ENCODE measurements around the gene NFYA. TPM values are rescaled to one million over a fixed set of nuclear protein-coding genes. Genes with fewer than 3 reads are reported as not detected.

Gene NFYA
- total and polyA plus RNA-seq, 2 donors (not counting 1 experiment from before 2014, with no cell fraction given), result 23.3 to 44.3 TPM

DNA sequence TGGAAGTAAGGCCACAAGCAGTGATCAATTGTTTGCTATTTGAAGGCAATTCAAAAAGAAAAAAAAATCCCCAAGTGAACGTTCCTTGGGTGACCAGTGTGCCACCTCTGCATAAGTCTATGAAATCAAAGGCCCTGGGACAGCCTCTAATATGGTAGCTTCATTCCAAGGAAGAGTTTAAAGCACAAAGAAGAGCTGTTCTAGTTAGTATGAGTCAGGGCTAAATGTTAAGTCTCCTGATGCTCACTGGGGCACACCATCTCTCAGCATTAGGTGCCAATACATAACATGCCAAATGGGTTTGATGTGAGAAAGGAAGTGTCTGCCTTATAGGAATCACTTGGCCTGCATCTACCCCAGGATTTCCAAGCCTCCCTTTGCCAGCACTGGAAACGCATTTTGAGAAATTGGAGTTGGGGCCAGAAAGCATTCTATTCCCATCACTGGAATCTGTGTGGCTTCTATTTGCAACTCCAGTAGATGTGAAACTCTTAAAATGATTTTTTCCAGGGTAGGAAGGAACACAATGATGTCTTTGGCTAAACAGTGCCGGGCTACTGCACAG lies 46.7 kb upstream of the NFYA start:
- H3K27ac Mint-ChIP-seq, result no peak overlapping the region
- no peaks in the 10 kb centered on the region for H4K20me1 ChIP-seq (ENCODE audit: control insufficient read depth, insufficient read depth, low read length, poor library complexity, severe bottlenecking)
- H3K9me3 Mint-ChIP-seq (ENCODE audit: insufficient read depth), result no peaks in the 10 kb centered on the region
- no peaks in the 10 kb centered on the region for H3K36me3 ChIP-seq (replicated peaks in 1 of 2; ENCODE audit: control extremely low read depth in 1 of 2, control insufficient read depth in 1 of 2, extremely low read depth in 1 of 2, insufficient read depth in 2 of 2, low read length in 1 of 2)
- H3K27me3 ChIP-seq (replicated peaks in 1 of 4; ENCODE audit: control extremely low read depth in 1 of 4, control insufficient read depth in 3 of 4, insufficient read depth in 4 of 4, low read length in 3 of 4), result no peaks in the 10 kb centered on the region
- H2AFZ ChIP-seq (ENCODE audit: insufficient read depth, low read depth, low read length, poor library complexity, severe bottlenecking), result no peak overlapping the region
- no peaks in the 10 kb centered on the region for H3K79me2 ChIP-seq (ENCODE audit: control insufficient read depth, insufficient read depth, low read length)
- no peak overlapping the region for H3K4me3 Mint-ChIP-seq
- H3K27me3 Mint-ChIP-seq, result no peaks in the 10 kb centered on the region
- H3K4me3 ChIP-seq (ENCODE audit: control extremely low read depth in 1 of 5, extremely low read depth in 1 of 5, insufficient read depth in 1 of 5, low read depth in 2 of 5, low read length in 4 of 5), result no peak overlapping the region
- no peak overlapping the region for H3K9ac ChIP-seq (ENCODE audit: low read length)
- intact Hi-C loops (cut with micrococcal nuclease), result loop anchor here (5.0 to 10.0 kb wide), 2 partner anchors 1161 to 1664 kb away; no protein-coding TSS in a partner anchor
- H3K4me1 ChIP-seq (ENCODE audit: control insufficient read depth in 2 of 2, insufficient read depth in 2 of 2, low read length in 2 of 2), result peaks cover 20 to 23% of the 10 kb centered on the region in 2 donors
- peaks cover 22% of the 10 kb centered on the region for H3K4me1 Mint-ChIP-seq
- CTCF ChIA-PET, result interaction anchor here (1.7 to 5.9 kb wide), 3 partner anchors 11 to 21 kb away, joined by 3 to 35 read pairs (median 23); no protein-coding TSS in a partner anchor
- H3K4me2 ChIP-seq (replicated peaks; ENCODE audit: low read depth, low read length, poor library complexity, severe bottlenecking), result no peak overlapping the region
- H3K9me3 ChIP-seq (ENCODE audit: control extremely low read depth in 1 of 3, control insufficient read depth in 2 of 3, insufficient read depth in 1 of 3, low read length in 2 of 3), result no peaks in the 10 kb centered on the region
- TF ChIP-seq, protein P1, sequence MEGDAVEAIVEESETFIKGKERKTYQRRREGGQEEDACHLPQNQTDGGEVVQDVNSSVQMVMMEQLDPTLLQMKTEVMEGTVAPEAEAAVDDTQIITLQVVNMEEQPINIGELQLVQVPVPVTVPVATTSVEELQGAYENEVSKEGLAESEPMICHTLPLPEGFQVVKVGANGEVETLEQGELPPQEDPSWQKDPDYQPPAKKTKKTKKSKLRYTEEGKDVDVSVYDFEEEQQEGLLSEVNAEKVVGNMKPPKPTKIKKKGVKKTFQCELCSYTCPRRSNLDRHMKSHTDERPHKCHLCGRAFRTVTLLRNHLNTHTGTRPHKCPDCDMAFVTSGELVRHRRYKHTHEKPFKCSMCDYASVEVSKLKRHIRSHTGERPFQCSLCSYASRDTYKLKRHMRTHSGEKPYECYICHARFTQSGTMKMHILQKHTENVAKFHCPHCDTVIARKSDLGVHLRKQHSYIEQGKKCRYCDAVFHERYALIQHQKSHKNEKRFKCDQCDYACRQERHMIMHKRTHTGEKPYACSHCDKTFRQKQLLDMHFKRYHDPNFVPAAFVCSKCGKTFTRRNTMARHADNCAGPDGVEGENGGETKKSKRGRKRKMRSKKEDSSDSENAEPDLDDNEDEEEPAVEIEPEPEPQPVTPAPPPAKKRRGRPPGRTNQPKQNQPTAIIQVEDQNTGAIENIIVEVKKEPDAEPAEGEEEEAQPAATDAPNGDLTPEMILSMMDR (IDR thresholded peaks at IDR 0.05), result no peak
- no peak for TF ChIP-seq EZH2 (IDR thresholded peaks at IDR 0.05; ENCODE audit: borderline replicate concordance, insufficient read depth, low read depth, low read length, poor library complexity, severe bottlenecking)
- ATAC-seq (ENCODE audit: low read depth) (no peak), DNase-seq (no peak)
- H3K27ac ChIP-seq (ENCODE audit: low read length in 2 of 2), result no peak overlapping the region
- WGBS (ENCODE audit: insufficient coverage), result 82% methylated on average over 2 of the region's 3 CpGs
- POLR2A ChIA-PET, result no interaction called here

DNA sequence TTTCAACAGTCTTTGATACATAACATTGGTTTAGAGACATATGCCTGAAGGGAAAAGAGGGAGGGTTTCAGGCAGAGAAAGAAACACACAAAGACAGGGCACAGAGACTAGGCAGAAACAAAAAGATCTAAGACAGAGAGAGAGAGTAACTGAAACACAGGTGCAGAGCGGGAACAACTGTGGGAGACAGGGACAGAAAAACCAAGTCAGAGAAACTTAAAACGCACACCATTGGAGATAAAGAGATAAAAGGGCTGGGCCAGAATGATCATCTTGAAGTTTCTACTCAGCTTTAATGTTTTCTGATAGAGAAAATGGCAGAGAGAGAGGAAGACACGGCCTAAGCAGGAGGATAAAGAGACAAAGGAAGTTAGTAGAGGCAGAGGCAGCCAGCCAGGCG lies 45.5 kb upstream of the NFYA start:
- H3K4me1 Mint-ChIP-seq, result peaks cover 24% of the 10 kb centered on the region
- POLR2A ChIA-PET, result no interaction called here
- H3K27me3 Mint-ChIP-seq, result no peaks in the 10 kb centered on the region
- no peak for TF ChIP-seq EZH2 (IDR thresholded peaks at IDR 0.05; ENCODE audit: borderline replicate concordance, insufficient read depth, low read depth, low read length, poor library complexity, severe bottlenecking)
- TF ChIP-seq, protein P1 (IDR thresholded peaks at IDR 0.05), result no peak
- 33% methylated on average over 3 of the region's 4 CpGs for WGBS (ENCODE audit: insufficient coverage)
- peak overlapping the region; percentile 88 for H3K4me3 Mint-ChIP-seq
- Histone ChIP-seq H3K4me3 (ENCODE audit: control extremely low read depth in 1 of 5, extremely low read depth in 1 of 5, insufficient read depth in 1 of 5, low read depth in 2 of 5, low read length in 4 of 5) (peak overlapping the region; percentile 4 to 73 (median 66)), H3K9ac (ENCODE audit: low read length) (peak overlapping the region; percentile 78), H3K9me3 (ENCODE audit: control extremely low read depth in 1 of 3, control insufficient read depth in 2 of 3, insufficient read depth in 1 of 3, low read length in 2 of 3) (no peaks in the 10 kb centered on the region), H3K79me2 (ENCODE audit: control insufficient read depth, insufficient read depth, low read length) (no peaks in the 10 kb centered on the region), H3K27me3 (replicated peaks in 1 of 4; ENCODE audit: control extremely low read depth in 1 of 4, control insufficient read depth in 3 of 4, insufficient read depth in 4 of 4, low read length in 3 of 4) (no peaks in the 10 kb centered on the region), H3K4me1 (ENCODE audit: control insufficient read depth in 2 of 2, insufficient read depth in 2 of 2, low read length in 2 of 2) (peaks cover 20 to 23% of the 10 kb centered on the region in 2 donors), H3K27ac (ENCODE audit: low read length in 2 of 2) (peak overlapping the region in 1 of 2 donors; percentile 55), H3K36me3 (replicated peaks in 1 of 2; ENCODE audit: control extremely low read depth in 1 of 2, control insufficient read depth in 1 of 2, extremely low read depth in 1 of 2, insufficient read depth in 2 of 2, low read length in 1 of 2) (no peaks in the 10 kb centered on the region), H3K4me2 (replicated peaks; ENCODE audit: low read depth, low read length, poor library complexity, severe bottlenecking) (peak overlapping the region; percentile 87), H4K20me1 (ENCODE audit: control insufficient read depth, insufficient read depth, low read length, poor library complexity, severe bottlenecking) (no peaks in the 10 kb centered on the region), H2AFZ (ENCODE audit: insufficient read depth, low read depth, low read length, poor library complexity, severe bottlenecking) (peak overlapping the region; percentile 93)
- no peaks in the 10 kb centered on the region for H3K9me3 Mint-ChIP-seq (ENCODE audit: insufficient read depth)
- ATAC-seq (ENCODE audit: low read depth) (no peak), DNase-seq (peak; percentile 18)
- intact Hi-C loops (cut with micrococcal nuclease), result loop anchor here (1.0 to 10.0 kb wide), 3 partner anchors 39 to 1665 kb away; no protein-coding TSS in a partner anchor
- H3K27ac Mint-ChIP-seq, result peak overlapping the region; percentile 55
- CTCF ChIA-PET, result interaction anchor here (1.3 to 5.9 kb wide), 13 partner anchors 9 to 1680 kb away, joined by 3 to 35 read pairs (median 9); partner anchors contain the start of genes NFYA, OARD1 and UNC5CL
